ENCODE data around the gene HNRNPL.

DNA sequence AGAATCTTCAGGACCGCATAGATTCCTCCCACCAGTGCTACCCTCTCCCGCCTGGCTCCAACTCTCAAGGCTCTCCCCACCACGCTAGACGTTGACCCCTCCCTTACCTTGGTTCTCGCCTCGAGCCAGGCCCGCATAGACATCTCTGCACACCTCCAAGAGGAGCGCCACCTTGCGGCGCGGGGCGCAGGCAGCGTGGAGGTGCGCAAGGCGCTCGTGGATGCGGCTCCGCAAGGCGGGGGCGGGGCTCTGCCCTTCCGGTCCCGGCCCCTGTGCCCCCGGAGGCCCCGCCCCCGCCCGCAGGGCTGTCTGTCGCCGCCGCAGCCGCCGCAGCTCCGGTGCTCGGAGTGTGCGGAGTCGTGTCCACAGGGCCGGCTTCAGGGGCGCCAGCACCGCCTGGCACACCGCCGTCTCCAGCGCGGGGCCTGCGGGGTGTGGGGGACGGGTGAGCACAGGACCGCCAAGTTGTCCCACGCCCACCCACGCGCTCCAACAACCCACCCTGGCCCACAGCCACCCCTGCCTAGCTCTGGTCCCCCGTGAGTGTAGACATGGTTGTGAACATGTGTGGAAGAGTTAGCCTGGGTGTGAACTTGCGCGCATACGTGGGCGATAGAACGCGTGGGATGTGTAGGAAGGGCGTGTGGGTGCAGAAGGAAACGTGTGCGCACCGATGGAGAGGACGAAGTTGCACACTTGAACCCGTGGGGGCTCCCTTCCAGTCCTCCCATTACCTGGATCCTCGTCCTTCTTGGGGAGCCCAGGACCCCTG lies 20.2 kb upstream of the HNRNPL start:
- TF ChIP-seq POLR2A (IDR thresholded peaks at IDR 0.05; ENCODE audit: low read length) (peak; percentile 41), GATA1 (IDR thresholded peaks at IDR 0.05; ENCODE audit: low read depth, low read length) (no peak)
